Measurements from ENCODE around the gene POLRMT.
A peak's percentile ranks its signal among the peaks of the same experiment; 100 is the strongest.

POLRMT gene

DNA sequence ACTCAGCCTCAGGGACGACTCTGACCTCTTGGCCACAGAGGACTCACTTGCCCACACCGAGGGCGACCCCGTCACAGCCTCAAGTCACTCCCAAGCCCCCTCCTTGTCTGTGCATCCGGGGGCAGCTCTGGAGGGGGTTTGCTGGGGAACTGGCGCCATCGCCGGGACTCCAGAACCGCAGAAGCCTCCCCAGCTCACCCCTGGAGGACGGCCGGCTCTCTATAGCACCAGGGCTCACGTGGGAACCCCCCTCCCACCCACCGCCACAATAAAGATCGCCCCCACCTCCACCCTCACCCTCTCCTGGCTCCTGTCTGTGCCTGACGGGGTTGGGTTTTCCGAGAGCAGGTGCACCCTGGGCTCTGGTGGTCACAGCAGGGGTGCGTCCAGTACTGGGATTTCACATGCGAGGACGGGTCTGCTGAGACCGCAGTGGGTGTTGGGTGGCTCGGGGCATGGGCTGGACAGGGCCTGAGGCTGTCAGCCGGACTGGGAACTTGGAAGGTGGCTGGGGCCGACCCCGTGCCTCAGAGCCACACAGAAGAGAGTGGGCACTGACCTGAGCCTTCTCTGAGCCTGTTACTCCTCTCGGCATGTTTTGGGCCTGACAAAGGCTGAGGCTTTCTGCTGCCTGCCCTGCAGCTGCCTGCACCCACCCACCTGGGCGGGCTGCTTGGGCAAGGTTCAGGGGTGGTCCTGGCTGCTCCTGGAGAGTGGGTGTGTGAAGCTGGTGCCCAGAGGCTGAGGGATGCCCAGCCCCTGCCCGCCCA, 50.0 kb downstream of the POLRMT start:
- H3K27ac ChIP-seq, result no peak overlapping the region
- no peak for DNase-seq (ENCODE audit: low read depth, low spot score)

- DNase-seq (ENCODE audit: low read depth, low spot score), result no peak
- H3K27ac ChIP-seq, result no peak overlapping the region
These were observed 50.7 kb downstream of the POLRMT start for GRCh38 chr19:582497-583197.

DNA sequence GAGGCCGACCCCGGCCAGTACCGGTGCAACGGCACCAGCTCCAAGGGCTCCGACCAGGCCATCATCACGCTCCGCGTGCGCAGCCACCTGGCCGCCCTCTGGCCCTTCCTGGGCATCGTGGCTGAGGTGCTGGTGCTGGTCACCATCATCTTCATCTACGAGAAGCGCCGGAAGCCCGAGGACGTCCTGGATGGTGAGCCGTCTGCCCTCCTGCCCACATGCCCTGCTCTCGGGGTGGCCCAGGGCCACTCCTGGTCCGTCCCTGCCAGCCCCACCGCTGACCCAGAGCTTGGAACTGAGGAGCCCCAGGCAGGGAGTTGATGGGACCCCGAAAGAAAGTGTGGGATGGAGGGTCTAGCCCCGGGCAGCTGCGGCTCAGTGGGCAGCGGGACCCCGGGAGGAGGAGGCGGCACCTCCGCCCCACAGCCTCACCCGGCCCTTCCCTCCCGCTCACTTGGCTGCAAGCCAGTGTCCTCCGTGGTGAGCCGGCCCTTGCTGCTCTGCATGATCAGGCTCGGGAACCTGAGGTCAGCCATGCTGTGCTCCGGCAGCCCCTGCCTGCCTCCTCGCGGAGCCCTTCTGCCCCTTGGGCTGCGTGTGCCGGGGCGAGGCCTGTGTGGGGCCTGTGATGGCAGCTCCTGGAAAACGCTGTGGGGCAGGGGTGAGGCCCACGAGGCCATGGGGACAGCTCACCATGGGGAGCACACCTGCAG, 51.8 kb downstream of the POLRMT start:
- no peak for DNase-seq (ENCODE audit: low read depth, low spot score)
- H3K27ac ChIP-seq, result no peak overlapping the region

DNA sequence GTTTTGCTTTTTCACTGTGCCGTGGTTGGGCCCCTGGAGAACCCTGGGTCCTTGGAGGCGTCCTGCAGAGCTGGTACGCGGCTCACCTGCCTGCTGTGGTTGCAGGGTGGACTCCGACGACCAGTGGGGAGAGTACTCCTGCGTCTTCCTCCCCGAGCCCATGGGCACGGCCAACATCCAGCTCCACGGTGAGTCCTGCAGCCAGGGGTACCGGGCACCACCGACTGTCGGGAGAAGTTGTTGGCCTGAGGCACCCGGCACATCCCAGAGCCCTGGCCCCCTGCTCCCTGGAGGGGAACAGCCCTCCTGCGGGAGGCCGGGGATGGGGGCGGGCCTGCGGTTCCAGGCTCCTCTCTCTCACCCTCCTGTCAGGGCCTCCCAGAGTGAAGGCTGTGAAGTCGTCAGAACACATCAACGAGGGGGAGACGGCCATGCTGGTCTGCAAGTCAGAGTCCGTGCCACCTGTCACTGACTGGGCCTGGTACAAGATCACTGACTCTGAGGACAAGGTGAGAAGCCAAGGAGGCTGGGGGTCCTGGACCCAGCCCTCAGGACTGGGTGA, 53.0 kb downstream of the POLRMT start:
- no peak for DNase-seq (ENCODE audit: low read depth, low spot score)
- H3K27ac ChIP-seq, result no peak overlapping the region

GRCh38 chr19:579842-580155, 53.5 kb downstream of the POLRMT start:
- no peak overlapping the region for H3K27ac ChIP-seq
- DNase-seq (ENCODE audit: low read depth, low spot score), result no peak

DNA sequence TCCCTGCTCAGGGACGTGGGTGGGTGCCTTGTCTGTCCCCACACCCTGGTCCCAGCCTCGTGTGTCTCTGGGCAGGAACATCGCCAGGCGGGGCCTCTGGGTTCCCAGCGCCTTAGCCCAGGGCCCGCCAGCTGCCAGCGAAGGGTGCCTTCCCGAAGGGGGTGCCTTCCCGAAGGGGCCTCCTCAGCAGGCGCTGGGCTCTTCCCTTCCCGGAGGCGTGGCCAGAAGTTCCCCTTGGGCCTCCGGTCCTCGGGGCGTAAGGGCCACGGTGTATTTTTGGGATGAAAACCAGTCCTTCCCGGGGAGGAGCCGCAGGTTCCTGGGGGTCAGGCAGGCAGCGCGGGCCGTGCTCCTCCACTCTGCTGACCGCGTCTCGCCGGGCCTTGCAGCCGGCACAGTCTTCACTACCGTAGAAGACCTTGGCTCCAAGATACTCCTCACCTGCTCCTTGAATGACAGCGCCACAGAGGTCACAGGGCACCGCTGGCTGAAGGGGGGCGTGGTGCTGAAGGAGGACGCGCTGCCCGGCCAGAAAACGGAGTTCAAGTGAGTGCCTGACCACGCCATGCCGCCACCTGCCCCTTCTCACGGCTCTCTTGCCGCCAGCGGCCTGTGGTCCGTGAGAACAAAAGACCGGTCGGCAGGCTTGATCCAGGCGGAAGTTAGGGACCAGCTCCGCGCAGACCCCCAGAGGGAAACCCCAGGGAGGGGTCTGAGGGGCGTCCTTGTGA, 54.1 kb downstream of the POLRMT start:
- no peak overlapping the region for H3K27ac ChIP-seq
- no peak for DNase-seq (ENCODE audit: low read depth, low spot score)

DNA sequence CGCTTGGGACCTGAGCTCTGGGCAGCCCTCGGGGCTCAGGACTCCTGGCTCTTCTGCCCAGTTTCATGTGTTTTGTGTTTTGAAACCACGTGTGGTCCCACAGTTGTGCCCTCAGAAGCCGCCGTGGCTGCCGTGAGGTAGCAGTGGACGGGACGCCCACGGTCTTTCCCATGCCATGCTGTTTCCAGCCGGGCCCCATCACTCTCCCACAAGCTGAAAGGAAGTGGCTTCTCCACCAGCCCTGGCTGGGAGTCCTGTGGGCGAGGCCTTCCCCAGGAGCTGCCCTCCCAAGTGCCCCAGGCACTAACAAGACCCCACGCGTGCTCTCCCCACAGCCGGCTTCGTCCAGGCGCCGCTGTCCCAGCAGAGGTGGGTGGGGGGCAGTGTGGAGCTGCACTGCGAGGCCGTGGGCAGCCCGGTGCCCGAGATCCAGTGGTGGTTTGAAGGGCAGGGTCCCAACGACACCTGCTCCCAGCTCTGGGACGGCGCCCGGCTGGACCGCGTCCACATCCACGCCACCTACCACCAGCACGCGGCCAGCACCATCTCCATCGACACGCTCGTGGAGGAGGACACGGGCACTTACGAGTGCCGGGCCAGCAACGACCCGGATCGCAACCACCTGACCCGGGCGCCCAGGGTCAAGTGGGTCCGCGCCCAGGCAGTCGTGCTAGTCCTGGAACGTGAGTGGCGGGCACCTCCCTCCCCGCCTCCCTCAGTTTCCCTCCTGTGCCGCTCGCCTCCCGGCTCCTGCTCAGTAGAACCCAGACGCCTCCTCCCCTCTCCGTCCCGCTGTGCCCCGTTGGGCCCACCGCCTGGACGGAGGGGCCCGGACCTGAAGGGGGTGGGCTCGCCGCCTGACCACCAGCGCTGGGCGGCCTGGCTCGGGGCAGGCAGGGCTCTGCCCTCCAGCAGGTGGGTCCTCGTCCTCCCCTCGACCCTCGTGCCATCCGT, 55.6 kb downstream of the POLRMT start:
- no peak for DNase-seq (ENCODE audit: low read depth, low spot score)
- no peak overlapping the region for H3K27ac ChIP-seq

DNA sequence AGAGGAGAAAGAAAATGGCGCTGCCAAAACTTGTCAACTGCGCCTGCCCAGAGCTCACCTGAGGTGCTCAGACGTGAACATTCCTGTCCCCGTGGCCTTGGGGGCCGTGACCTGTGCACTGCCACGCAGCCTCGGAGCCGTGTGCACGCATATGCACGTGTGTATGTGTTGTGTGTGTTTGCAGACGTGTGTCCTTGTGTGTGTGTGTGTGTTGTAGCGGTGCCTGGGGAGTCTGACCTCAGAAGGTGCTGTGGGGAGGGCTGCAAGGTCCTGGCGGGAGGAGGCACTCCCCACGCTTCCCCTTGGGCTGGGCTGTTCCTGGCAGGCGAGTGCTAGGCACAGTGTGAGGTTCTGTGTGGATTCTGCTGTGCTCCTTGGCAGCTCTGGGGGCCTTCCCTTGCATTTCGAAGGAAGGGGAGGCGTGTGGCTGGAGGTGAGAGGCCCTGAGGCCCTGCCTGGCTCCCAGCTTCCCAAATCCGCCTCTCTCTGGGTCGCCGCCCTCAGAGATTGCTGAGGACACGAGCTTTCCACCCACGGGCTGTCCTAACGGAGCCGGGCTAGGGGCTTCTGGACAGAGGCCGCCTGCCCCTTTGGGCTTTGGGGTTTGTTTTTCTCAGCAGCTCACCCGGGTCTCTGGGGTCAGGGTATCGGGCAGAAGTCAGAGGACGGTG, 56.4 kb downstream of the POLRMT start:
- no peak for DNase-seq (ENCODE audit: low read depth, low spot score)
- H3K27ac ChIP-seq, result peak overlapping the region; percentile 77

DNA sequence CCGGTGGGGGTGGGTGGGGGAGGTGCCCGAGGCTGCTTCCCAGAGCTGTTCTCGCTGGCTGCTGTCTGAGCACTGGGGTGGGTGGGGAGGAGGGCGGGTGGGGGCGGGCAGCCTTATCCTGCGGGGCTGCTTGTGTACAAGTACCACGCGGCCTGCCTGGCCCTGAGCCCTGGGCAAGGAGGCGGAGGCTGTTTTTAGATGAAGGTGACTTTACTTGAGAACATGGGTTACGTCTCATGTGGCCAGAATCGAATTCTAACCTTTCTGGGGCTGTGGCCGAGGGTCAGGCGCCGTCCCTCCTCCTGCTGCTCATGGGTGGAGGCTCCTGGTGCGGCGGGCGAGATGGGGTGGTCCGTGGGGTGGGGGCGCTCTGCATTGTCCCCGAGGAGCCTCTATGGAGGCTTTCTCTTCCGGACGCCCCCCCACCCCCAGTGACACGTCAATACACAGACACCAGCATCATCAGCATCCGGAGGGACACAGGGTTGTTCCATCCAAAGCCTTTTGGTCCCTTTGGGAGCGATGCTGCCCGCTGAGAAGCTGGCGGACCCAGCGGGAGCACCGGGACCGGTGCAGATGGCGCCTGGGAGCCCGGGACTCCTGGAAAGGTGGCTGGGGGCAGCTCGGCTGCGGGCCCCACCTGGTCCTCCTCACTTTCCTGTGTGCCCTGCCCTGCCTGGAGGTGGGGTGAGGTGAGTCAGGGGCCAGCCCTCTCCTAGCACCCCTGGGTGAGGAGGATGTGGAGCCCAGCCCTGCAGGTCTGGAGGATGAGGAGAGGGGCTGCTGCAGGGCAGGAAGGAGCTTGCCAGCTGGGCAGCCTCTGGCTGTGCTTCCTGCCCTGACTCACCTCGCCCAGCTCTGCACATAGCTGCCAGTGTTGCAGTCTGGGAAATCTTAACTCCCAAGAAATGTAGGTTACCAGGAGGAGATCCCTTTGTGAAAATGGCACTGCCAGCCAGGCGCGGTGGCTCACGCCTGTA, 57.5 kb downstream of the POLRMT start:
- DNase-seq (ENCODE audit: low read depth, low spot score), result peak; percentile 39
- H3K27ac ChIP-seq, result peak overlapping the region; percentile 77

DNA sequence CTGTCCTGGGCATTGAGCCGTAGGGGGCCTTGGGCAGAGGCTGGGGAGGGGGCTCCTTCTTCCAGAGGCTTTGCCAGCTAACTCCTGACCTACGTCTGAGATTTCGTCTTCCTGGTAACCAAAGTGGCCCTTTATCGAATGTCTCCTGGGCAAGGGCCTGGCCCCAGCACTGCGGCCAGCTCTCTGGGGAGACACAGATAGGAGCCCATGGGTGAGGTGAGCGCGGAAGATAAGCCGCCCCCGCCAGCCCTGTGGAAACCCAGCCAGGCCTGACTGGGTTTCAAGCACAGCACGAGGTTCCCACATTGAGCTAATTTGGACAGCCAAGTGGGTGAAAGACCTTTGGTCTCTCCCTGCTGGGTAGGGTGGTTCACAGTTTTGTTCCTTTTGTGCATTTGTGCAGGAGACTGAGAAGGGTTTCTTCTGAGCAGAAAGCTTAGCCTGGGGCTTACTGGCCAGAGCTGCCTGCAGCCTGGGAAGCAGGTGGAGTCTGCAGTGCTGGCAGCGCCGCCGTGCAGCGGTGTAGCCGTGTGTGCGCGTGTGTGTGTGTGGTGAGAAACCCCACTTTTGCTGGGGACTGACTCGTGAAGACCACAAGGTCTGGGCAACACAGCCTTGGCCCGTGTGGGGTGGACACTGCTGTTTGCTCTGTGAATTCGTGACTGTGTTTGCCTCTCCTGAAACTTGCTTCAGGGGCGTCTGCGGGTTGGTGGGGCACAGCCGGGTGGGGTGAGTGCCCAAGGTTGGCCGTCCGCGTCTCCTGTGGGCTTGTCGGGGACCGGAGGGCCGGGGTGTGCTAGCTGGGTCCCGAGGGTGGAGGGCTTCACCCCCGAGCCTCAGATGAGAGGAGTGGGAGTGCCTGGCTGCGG, 58.4 kb downstream of the POLRMT start:
- DNase-seq (ENCODE audit: low read depth, low spot score), result no peak

DNA sequence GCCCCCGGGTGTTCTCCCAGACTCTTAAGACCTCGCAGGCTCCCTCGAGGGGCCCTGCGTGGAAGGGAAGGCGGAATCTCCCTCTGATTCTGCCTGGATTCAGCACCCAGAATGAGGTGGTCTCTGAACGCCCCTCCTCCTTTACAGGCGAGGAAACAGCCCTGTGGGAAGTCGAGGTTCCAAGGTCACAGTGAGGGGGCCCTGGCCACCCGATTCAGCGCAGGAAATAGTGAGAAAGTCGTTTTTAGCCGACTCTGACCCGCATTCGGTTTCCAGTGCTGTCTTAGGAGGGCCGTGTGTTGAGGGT, 59.9 kb downstream of the POLRMT start:
- H3K27ac ChIP-seq, result peak overlapping the region; percentile 77
- DNase-seq (ENCODE audit: low read depth, low spot score), result no peak

More for the DNA sequence above, 58.4 kb downstream of the POLRMT start:
- peak overlapping the region; percentile 77 for H3K27ac ChIP-seq

DNA sequence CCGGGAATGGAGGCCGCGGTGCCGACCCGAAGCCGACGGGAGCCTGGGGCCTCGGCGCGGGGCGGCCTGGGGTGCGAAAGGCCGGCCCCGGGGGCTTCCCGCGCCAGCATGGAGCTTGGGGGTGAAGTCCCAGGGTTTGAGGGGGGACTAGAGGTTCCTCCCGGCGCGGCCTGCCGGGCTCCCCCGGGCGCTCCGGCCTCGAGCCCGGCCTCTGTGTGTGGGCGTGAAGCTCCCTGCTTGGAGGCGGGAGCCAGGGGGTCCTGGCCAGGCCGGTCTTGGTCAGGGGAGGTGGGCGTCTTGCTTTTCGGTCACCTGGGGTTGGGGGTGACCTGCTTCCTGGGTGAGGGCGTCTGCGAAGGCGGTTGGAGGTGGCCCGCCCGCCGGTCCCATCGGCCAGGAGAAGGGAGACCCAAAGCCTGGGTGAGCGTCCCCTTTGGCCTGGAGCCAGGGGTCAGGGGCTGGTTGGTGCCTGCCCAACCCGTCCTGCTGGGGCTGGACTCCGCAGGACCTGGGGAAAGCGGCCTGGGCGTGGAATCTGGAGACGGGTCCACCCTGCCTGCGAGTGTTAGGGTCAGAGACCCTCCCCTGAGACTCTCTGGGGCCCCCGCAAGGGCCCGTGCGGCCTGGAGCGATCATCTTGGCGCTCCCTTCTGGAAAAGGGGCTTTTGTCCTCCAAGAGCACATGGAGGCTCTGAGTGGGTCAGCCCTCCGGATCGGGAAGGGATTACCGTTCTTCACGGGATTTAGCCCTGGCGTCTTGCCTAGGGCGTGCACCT, 60.4 kb downstream of the POLRMT start:
- peak overlapping the region; percentile 77 for H3K27ac ChIP-seq
- no peak for DNase-seq (ENCODE audit: low read depth, low spot score)

GRCh38 chr19:572140-572742, 61.1 kb downstream of the POLRMT start, which contains the start of gene BSG:
BSG (plus strand) TSS chr19:572596; CDS start chr19:572635, 39 bp downstream.
- H3K27ac ChIP-seq, result peak within 1 kb of the TSS; percentile 77
- DNase-seq (ENCODE audit: low read depth, low spot score), result peak; percentile 91

- peak overlapping the region; percentile 77 for H3K27ac ChIP-seq
- DNase-seq (ENCODE audit: low read depth, low spot score), result no peak
These were observed 61.8 kb downstream of the POLRMT start for GRCh38 chr19:571566-571974.

DNA sequence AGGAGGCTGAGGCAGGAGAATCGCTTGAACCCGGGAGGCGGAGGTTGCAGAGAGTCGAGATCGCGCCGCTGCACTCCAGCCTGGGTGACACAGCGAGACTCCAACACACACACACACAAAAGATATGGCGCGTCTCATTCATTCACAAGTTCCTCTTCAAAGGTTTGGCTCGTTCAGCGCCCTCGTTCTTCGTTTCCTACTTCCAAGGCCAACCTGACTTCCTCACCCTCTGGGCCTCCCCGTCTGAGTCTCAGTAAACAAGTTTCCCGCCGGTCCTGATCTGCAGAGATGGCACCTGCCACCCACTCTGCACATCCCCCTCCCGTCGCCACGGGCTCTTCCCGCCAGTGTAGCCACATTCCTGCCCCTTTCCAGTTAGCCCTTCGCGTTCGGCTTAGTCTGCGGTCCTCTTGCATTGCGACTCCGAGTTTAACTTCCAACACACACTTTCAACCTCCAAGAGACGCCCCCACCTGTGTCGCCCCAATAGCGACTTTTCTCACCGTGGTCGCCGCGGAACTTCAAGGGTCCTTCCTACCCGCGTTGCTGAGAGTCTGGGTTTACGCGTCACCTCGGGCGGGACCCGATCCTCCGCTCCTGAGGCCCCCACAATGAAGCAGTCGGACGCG, 62.3 kb downstream of the POLRMT start:
- no peak for DNase-seq (ENCODE audit: low read depth, low spot score)
- peak overlapping the region; percentile 77 for H3K27ac ChIP-seq

Measured in epithelial cell of prostate (primary cell).